Gastrocnemius medialis (tissue), 4 donors: ENCODE results near the gene CIDEB.

Experiments
- CTCF ChIP-seq, 5 experiments: fragments of 450-650 bp in 3 of 5; fragments of 200-600 bp in 2 of 5; sonication (generic) in 2 of 5; IDR thresholded peaks in 4 of 5; conservative IDR thresholded peaks in 1 of 5; 1 replicate in 4 of 5; 2 replicates in 1 of 5; pipeline ENCODE4 v1.5.1; 2016 to 2019; ENCODE audit warnings: antibody characterized with exemption in 5 of 5, mild to moderate bottlenecking in 3 of 5, moderate library complexity in 3 of 5
- POLR2A ChIP-seq, 2 donors: fragments of 450-650 bp; IDR thresholded peaks; one replicate each; pipeline ENCODE4 v1.6.1; 2017; ENCODE audit warnings: antibody characterized with exemption in 2 of 2, mild to moderate bottlenecking in 2 of 2, moderate library complexity in 2 of 2

GRCh38 chr14:24298892-24299254 lies 8.9 kb downstream of the CIDEB start:
- no peak for TF ChIP-seq CTCF (IDR thresholded peaks at IDR 0.05 in 4 of 5, conservative IDR thresholded peaks at IDR 0.05 in 1 of 5)
- TF ChIP-seq POLR2A (IDR thresholded peaks at IDR 0.05): no peak
